NOMO-1 (cell line): ENCODE results near the gene MSX1.

Experiments
- DNase-seq, 2 experiments: peaks; one replicate each; lab custom pipeline; 2025; ENCODE audit not compliant: unreplicated experiment in 2 of 2; lab: John Stamatoyannopoulos, UW

MSX1 gene

GRCh38 chr4:4893721-4894120 is 34.3 kb downstream of the MSX1 start:
- DNase-seq, result no peak

GRCh38 chr4:4899202-4899925 is 39.9 kb downstream of the MSX1 start:
- no peak for DNase-seq

- no peak for DNase-seq
Measured at GRCh38 chr4:4901877-4902276, 42.4 kb downstream of the MSX1 start.

- DNase-seq, result no peak
Measured at GRCh38 chr4:4912155-4912554, 52.7 kb downstream of the MSX1 start.

GRCh38 chr4:4913147-4913561 is 53.7 kb downstream of the MSX1 start:
- DNase-seq, result no peak
